ENCODE measurements around the gene SIAH2.
"Not testable (repeated sequence)": the region's sequence is repeated elsewhere in the genome, so short reads cannot be mapped to it uniquely, and the experiment has no call there.

Gene SIAH2

GRCh38 chr3:150763122-150763840 lies at the start of gene SIAH2:
TSS of gene SIAH2 (minus strand) at chr3:150763169. CDS start at chr3:150762849, 320 bp downstream.
- no peak for TF ChIP-seq ZNF274 (IDR thresholded peaks at IDR 0.05; ENCODE audit: low read depth, low read length)
- peak within 1 kb of the TSS; percentile 94 for H3K4me3 ChIP-seq (ENCODE audit: low read length)

GRCh38 chr3:150811984-150812383 lies 49.0 kb upstream of the SIAH2 start:
- TF ChIP-seq ZNF274 (IDR thresholded peaks at IDR 0.05; ENCODE audit: low read depth, low read length): no peak
- no peak overlapping the region for H3K4me3 ChIP-seq (ENCODE audit: low read length)

- no peak for TF ChIP-seq ZNF274 (IDR thresholded peaks at IDR 0.05; ENCODE audit: low read depth, low read length)
- H3K4me3 ChIP-seq (ENCODE audit: low read length): no peak overlapping the region
Measured at GRCh38 chr3:150810641-150811040, 47.7 kb upstream of the SIAH2 start.

- no peak overlapping the region for H3K4me3 ChIP-seq (ENCODE audit: low read length)
- no peak for TF ChIP-seq ZNF274 (IDR thresholded peaks at IDR 0.05; ENCODE audit: low read depth, low read length)
Measured at GRCh38 chr3:150806185-150806835, 43.3 kb upstream of the SIAH2 start.

- TF ChIP-seq ZNF274 (IDR thresholded peaks at IDR 0.05; ENCODE audit: low read depth, low read length): no peak
- H3K4me3 ChIP-seq (ENCODE audit: low read length): no peak overlapping the region
Measured at GRCh38 chr3:150805354-150805753, 42.4 kb upstream of the SIAH2 start.

GRCh38 chr3:150803440-150803985 lies 40.5 kb upstream of the SIAH2 start:
- no peak overlapping the region for H3K4me3 ChIP-seq (ENCODE audit: low read length)
- no peak for TF ChIP-seq ZNF274 (IDR thresholded peaks at IDR 0.05; ENCODE audit: low read depth, low read length)

GRCh38 chr3:150800722-150801121 lies 37.8 kb upstream of the SIAH2 start:
- H3K4me3 ChIP-seq (ENCODE audit: low read length): no peak overlapping the region
- TF ChIP-seq ZNF274 (IDR thresholded peaks at IDR 0.05; ENCODE audit: low read depth, low read length): no peak

GRCh38 chr3:150798122-150798618 lies 35.2 kb upstream of the SIAH2 start:
- TF ChIP-seq ZNF274 (IDR thresholded peaks at IDR 0.05; ENCODE audit: low read depth, low read length): no peak
- H3K4me3 ChIP-seq (ENCODE audit: low read length): no peak overlapping the region

- H3K4me3 ChIP-seq (ENCODE audit: low read length): no peak overlapping the region
- no peak for TF ChIP-seq ZNF274 (IDR thresholded peaks at IDR 0.05; ENCODE audit: low read depth, low read length)
Measured at GRCh38 chr3:150797155-150797554, 34.2 kb upstream of the SIAH2 start.

GRCh38 chr3:150796527-150796926 lies 33.6 kb upstream of the SIAH2 start:
- H3K4me3 ChIP-seq (ENCODE audit: low read length): not testable (repeated sequence)

- no peak for TF ChIP-seq ZNF274 (IDR thresholded peaks at IDR 0.05; ENCODE audit: low read depth, low read length)
- H3K4me3 ChIP-seq (ENCODE audit: low read length): no peak overlapping the region
Measured at GRCh38 chr3:150793641-150794040, 30.7 kb upstream of the SIAH2 start.

- no peak for TF ChIP-seq ZNF274 (IDR thresholded peaks at IDR 0.05; ENCODE audit: low read depth, low read length)
- H3K4me3 ChIP-seq (ENCODE audit: low read length): no peak overlapping the region
Measured at GRCh38 chr3:150790629-150791028, 27.7 kb upstream of the SIAH2 start.

- no peak overlapping the region for H3K4me3 ChIP-seq (ENCODE audit: low read length)
Measured at GRCh38 chr3:150789451-150789850, 26.5 kb upstream of the SIAH2 start.

GRCh38 chr3:150787741-150788370 lies 24.9 kb upstream of the SIAH2 start:
- TF ChIP-seq ZNF274 (IDR thresholded peaks at IDR 0.05; ENCODE audit: low read depth, low read length): no peak

More at GRCh38 chr3:150789451-150789850, 26.5 kb upstream of the SIAH2 start:
- no peak for TF ChIP-seq ZNF274 (IDR thresholded peaks at IDR 0.05; ENCODE audit: low read depth, low read length)

More at GRCh38 chr3:150787741-150788370, 24.9 kb upstream of the SIAH2 start:
- H3K4me3 ChIP-seq (ENCODE audit: low read length): no peak overlapping the region
